Measurements from ENCODE around the gene SPINT1. TPM values are rescaled to one million over a fixed set of nuclear protein-coding genes. Genes with fewer than 3 reads are reported as not detected.

The SPINT1 gene
- total and polyA plus RNA-seq, 7 donors: 0.03 to 0.54 (median 0.19) TPM

GRCh38 chr15:40900256-40901052 is 56.6 kb downstream of the SPINT1 start:
- intact Hi-C loops (cut with DNase I): loop anchor here (10.0 kb wide), 2 partner anchors 184 to 214 kb away; partner anchors contain the start of gene INO80 (in 1 of the 2)
- no peak for TF ChIP-seq CTCF (IDR thresholded peaks at IDR 0.05)
- Histone ChIP-seq H3K36me3 (ENCODE audit: insufficient read depth in 1 of 2, low read depth in 1 of 2) (peaks cover 0 to 77% of the 10 kb centered on the region in 2 donors), H3K4me3 (no peak overlapping the region), H3K4me1 (peaks cover 9% of the 10 kb centered on the region), H3K9me3 (no peaks in the 10 kb centered on the region), H3K27me3 (ENCODE audit: insufficient read depth in 3 of 3, low read length in 2 of 3) (no peaks in the 10 kb centered on the region), H3K27ac (no peak overlapping the region)
- 86 to 91% (median 87%) methylated on average over 31 to 36 of the region's 36 CpGs for WGBS, 3 donors
- ATAC-seq: no peak
- no peak for DNase-seq

GRCh38 chr15:40901053-40901443 is 57.2 kb downstream of the SPINT1 start:
- ATAC-seq (no peak), DNase-seq (no peak)
- intact Hi-C loops (cut with DNase I): loop anchor here (10.0 kb wide), 2 partner anchors 184 to 214 kb away; partner anchors contain the start of gene INO80 (in 1 of the 2)
- Histone ChIP-seq H3K9me3 (no peaks in the 10 kb centered on the region), H3K4me1 (peaks cover 9% of the 10 kb centered on the region), H3K27ac (no peak overlapping the region), H3K36me3 (ENCODE audit: insufficient read depth in 1 of 2, low read depth in 1 of 2) (peaks cover 0 to 72% of the 10 kb centered on the region in 2 donors), H3K27me3 (ENCODE audit: insufficient read depth in 3 of 3, low read length in 2 of 3) (no peaks in the 10 kb centered on the region), H3K4me3 (no peak overlapping the region)
- WGBS, 3 donors: 77 to 79% (median 78%) methylated on average over 5 of the region's 5 CpGs
- no peak for TF ChIP-seq CTCF (IDR thresholded peaks at IDR 0.05)

GRCh38 chr15:40902605-40903561 is 59.0 kb downstream of the SPINT1 start:
- no peak for TF ChIP-seq CTCF (IDR thresholded peaks at IDR 0.05)
- Histone ChIP-seq H3K36me3 (ENCODE audit: insufficient read depth in 1 of 2, low read depth in 1 of 2) (peaks cover 0 to 54% of the 10 kb centered on the region in 2 donors), H3K27ac (no peak overlapping the region), H3K4me1 (peaks cover 27% of the 10 kb centered on the region), H3K9me3 (no peaks in the 10 kb centered on the region), H3K27me3 (ENCODE audit: insufficient read depth in 3 of 3, low read length in 2 of 3) (no peaks in the 10 kb centered on the region), H3K4me3 (no peak overlapping the region)
- intact Hi-C loops (cut with DNase I): loop anchor here (10.0 kb wide), 2 partner anchors 182 to 212 kb away; partner anchors contain the start of gene INO80 (in 1 of the 2)
- 78 to 81% (median 79%) methylated on average over 33 of the region's 33 CpGs for WGBS, 3 donors
- no peak for DNase-seq
- ATAC-seq: no peak

- no peaks in the 10 kb centered on the region for H3K27me3 ChIP-seq (ENCODE audit: insufficient read depth in 3 of 3, low read length in 2 of 3)
- ATAC-seq (no peak), DNase-seq (no peak)
- H3K4me1 ChIP-seq: peaks cover 43% of the 10 kb centered on the region
- TF ChIP-seq CTCF (IDR thresholded peaks at IDR 0.05): no peak
- H3K27ac ChIP-seq: peak overlapping the region; percentile 30
- peaks cover 0 to 36% of the 10 kb centered on the region in 2 donors for H3K36me3 ChIP-seq (ENCODE audit: insufficient read depth in 1 of 2, low read depth in 1 of 2)
- H3K4me3 ChIP-seq: no peak overlapping the region
- H3K9me3 ChIP-seq: no peaks in the 10 kb centered on the region
- intact Hi-C loops (cut with DNase I): loop anchor here (1.0 to 10.0 kb wide), 9 partner anchors 36 to 328 kb away; partner anchors contain the start of genes CHP1 (in 1 of the 2), EXD1 (in 1 of the 2) and INO80 (in 1 of the 2)
- WGBS, 3 donors: 60 to 81% (median 71%) methylated on average over 7 of the region's 7 CpGs
These were observed 60.8 kb downstream of the SPINT1 start for GRCh38 chr15:40904552-40905201.

Data from psoas muscle (tissue), 8 donors.